ENCODE data around the gene MFAP4.

DNA sequence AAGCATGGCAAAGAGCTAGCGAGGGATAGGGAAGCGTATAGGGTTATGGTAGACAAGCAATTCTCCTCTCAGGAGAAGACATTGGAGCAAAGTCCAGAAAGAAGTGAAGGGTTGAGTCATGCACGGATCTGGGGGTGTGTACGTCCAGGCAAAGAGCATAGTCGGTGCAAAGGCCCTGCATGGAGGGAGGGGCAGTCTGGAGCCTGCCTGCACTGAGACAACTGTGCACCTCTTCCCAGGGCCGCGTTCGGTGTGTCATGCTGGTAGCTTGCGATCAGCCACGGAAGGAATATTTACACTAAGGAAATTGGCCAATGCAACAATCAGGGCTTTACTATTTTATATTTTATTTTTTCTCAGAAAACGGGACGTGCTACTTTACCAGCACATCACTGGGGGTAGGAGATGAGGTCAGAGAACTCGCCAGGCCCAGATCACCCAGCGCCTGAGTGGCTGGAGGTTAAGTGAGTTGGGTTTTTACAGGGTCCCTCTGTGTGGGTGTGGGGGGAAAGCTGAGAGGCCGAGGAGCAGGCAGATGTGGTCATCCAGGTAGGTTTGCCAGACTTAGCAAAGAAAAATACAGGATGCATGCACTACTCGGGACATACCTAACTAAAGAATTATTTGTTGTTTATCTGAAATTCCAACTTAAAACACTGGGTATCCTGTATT lies 17.7 kb downstream of the MFAP4 start:
- TF ChIP-seq, protein P1, sequence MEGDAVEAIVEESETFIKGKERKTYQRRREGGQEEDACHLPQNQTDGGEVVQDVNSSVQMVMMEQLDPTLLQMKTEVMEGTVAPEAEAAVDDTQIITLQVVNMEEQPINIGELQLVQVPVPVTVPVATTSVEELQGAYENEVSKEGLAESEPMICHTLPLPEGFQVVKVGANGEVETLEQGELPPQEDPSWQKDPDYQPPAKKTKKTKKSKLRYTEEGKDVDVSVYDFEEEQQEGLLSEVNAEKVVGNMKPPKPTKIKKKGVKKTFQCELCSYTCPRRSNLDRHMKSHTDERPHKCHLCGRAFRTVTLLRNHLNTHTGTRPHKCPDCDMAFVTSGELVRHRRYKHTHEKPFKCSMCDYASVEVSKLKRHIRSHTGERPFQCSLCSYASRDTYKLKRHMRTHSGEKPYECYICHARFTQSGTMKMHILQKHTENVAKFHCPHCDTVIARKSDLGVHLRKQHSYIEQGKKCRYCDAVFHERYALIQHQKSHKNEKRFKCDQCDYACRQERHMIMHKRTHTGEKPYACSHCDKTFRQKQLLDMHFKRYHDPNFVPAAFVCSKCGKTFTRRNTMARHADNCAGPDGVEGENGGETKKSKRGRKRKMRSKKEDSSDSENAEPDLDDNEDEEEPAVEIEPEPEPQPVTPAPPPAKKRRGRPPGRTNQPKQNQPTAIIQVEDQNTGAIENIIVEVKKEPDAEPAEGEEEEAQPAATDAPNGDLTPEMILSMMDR (IDR thresholded peaks at IDR 0.05), result no peak
- TF ChIP-seq CBFB (CRISPR knock-in tag; IDR thresholded peaks at IDR 0.05; ENCODE audit: low read depth) (no peak), ZBTB21 (CRISPR knock-in tag; IDR thresholded peaks at IDR 0.05; ENCODE audit: borderline replicate concordance) (no peak), ETV6 (CRISPR knock-in tag; IDR thresholded peaks at IDR 0.05) (no peak), TEAD1 (CRISPR knock-in tag; IDR thresholded peaks at IDR 0.05) (no peak), NR2C2 (CRISPR knock-in tag; IDR thresholded peaks at IDR 0.05) (no peak), TEAD4 (CRISPR knock-in tag; IDR thresholded peaks at IDR 0.05) (no peak)
- TF ChIP-seq, protein P2, sequence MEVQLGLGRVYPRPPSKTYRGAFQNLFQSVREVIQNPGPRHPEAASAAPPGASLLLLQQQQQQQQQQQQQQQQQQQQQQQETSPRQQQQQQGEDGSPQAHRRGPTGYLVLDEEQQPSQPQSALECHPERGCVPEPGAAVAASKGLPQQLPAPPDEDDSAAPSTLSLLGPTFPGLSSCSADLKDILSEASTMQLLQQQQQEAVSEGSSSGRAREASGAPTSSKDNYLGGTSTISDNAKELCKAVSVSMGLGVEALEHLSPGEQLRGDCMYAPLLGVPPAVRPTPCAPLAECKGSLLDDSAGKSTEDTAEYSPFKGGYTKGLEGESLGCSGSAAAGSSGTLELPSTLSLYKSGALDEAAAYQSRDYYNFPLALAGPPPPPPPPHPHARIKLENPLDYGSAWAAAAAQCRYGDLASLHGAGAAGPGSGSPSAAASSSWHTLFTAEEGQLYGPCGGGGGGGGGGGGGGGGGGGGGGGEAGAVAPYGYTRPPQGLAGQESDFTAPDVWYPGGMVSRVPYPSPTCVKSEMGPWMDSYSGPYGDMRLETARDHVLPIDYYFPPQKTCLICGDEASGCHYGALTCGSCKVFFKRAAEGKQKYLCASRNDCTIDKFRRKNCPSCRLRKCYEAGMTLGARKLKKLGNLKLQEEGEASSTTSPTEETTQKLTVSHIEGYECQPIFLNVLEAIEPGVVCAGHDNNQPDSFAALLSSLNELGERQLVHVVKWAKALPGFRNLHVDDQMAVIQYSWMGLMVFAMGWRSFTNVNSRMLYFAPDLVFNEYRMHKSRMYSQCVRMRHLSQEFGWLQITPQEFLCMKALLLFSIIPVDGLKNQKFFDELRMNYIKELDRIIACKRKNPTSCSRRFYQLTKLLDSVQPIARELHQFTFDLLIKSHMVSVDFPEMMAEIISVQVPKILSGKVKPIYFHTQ (CRISPR knock-in tag; IDR thresholded peaks at IDR 0.05), result no peak
- TF ChIP-seq, protein P3, sequence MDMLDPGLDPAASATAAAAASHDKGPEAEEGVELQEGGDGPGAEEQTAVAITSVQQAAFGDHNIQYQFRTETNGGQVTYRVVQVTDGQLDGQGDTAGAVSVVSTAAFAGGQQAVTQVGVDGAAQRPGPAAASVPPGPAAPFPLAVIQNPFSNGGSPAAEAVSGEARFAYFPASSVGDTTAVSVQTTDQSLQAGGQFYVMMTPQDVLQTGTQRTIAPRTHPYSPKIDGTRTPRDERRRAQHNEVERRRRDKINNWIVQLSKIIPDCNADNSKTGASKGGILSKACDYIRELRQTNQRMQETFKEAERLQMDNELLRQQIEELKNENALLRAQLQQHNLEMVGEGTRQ (CRISPR knock-in tag; IDR thresholded peaks at IDR 0.05), result no peak
- TF ChIP-seq, protein P4, sequence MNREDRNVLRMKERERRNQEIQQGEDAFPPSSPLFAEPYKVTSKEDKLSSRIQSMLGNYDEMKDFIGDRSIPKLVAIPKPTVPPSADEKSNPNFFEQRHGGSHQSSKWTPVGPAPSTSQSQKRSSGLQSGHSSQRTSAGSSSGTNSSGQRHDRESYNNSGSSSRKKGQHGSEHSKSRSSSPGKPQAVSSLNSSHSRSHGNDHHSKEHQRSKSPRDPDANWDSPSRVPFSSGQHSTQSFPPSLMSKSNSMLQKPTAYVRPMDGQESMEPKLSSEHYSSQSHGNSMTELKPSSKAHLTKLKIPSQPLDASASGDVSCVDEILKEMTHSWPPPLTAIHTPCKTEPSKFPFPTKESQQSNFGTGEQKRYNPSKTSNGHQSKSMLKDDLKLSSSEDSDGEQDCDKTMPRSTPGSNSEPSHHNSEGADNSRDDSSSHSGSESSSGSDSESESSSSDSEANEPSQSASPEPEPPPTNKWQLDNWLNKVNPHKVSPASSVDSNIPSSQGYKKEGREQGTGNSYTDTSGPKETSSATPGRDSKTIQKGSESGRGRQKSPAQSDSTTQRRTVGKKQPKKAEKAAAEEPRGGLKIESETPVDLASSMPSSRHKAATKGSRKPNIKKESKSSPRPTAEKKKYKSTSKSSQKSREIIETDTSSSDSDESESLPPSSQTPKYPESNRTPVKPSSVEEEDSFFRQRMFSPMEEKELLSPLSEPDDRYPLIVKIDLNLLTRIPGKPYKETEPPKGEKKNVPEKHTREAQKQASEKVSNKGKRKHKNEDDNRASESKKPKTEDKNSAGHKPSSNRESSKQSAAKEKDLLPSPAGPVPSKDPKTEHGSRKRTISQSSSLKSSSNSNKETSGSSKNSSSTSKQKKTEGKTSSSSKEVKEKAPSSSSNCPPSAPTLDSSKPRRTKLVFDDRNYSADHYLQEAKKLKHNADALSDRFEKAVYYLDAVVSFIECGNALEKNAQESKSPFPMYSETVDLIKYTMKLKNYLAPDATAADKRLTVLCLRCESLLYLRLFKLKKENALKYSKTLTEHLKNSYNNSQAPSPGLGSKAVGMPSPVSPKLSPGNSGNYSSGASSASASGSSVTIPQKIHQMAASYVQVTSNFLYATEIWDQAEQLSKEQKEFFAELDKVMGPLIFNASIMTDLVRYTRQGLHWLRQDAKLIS (CRISPR knock-in tag; IDR thresholded peaks at IDR 0.05; ENCODE audit: borderline replicate concordance), result no peak
- TF ChIP-seq, protein P5, sequence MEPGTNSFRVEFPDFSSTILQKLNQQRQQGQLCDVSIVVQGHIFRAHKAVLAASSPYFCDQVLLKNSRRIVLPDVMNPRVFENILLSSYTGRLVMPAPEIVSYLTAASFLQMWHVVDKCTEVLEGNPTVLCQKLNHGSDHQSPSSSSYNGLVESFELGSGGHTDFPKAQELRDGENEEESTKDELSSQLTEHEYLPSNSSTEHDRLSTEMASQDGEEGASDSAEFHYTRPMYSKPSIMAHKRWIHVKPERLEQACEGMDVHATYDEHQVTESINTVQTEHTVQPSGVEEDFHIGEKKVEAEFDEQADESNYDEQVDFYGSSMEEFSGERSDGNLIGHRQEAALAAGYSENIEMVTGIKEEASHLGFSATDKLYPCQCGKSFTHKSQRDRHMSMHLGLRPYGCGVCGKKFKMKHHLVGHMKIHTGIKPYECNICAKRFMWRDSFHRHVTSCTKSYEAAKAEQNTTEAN (CRISPR knock-in tag; IDR thresholded peaks at IDR 0.05), result no peak
